Testis (tissue), 3 donors: ENCODE results near the gene OTOF. TPM values are rescaled to one million over a fixed set of nuclear protein-coding genes. Genes with fewer than 3 reads are reported as not detected.

Experiments
- DNase-seq: peaks from one replicate; pipeline ENCODE4 v3.0.0-alpha.2; 2019
- H3K27ac ChIP-seq, 2 donors: fragments of 200-600 bp; sonication (generic); one replicate each; pipeline ENCODE4 v1.5.1; 2019
- H3K27me3 ChIP-seq: fragments of 200-600 bp; sonication (generic); one replicate; pipeline ENCODE4 v1.5.1; 2019
- H3K36me3 ChIP-seq: fragments of 200-600 bp; sonication (generic); one replicate; pipeline ENCODE4 v1.5.1; 2017; ENCODE audit warnings: low read depth; ENCODE audit errors: missing control alignments
- H3K4me1 ChIP-seq: fragments of 200-600 bp; sonication (generic); one replicate; pipeline ENCODE4 v1.5.1; 2019
- H3K4me3 ChIP-seq, 2 donors: fragments of 200-600 bp; sonication (generic); one replicate each; pipeline ENCODE4 v1.5.1; 2017 to 2019
- H3K9me3 ChIP-seq: fragments of 200-600 bp; sonication (generic); one replicate; pipeline ENCODE4 v1.5.1; 2017
- POLR2A ChIP-seq: fragments of 450-650 bp; IDR thresholded peaks from one replicate; pipeline ENCODE4 v1.6.1; 2017; ENCODE audit warnings: antibody characterized with exemption, mild to moderate bottlenecking, moderate library complexity
- WGBS, 2 donors: methylation state at CpG; one replicate each; pipeline ENCODE4 v1.1.5; 2018; 5-methylcytosine and 5-hydroxymethylcytosine counted together
- intact Hi-C: fragments of 100-400 bp; cut with DNase I; formaldehyde crosslinking; loops from one replicate; pipeline ENCODE4 v1.15.1; 2023; ENCODE audit warnings: low total_unique reads
- polyA plus RNA-seq: library from polyadenylated mRNA; stranded (reverse); fragments of 350-450 nt; fragmentation: Illumina TruSeq; extraction: RNeasy Lipid Tissue Mini Kit (QIAGEN cat#74804); gene quantifications from one replicate; pipeline ENCODE4 v1.2.3, GENCODE V29; 2014; ENCODE audit warnings: low read depth, low replicate concordance; ENCODE audit not compliant: insufficient read depth
- total RNA-seq, 2 donors: library from RNA; depleted of rRNA; stranded (reverse); fragments of >200 nt; gene quantifications; one replicate each; pipeline ENCODE4 v1.2.3, GENCODE V29; 2016
- TF ChIP-seq, protein P1 (sequence below), 3 experiments: fragments of 450-650 bp in 2 of 3; fragments of 200-600 bp in 1 of 3; sonication (generic) in 1 of 3; IDR thresholded peaks; one replicate each; pipeline ENCODE4 v1.5.1; 2016 to 2019; ENCODE audit warnings: antibody characterized with exemption in 3 of 3, mild to moderate bottlenecking in 2 of 3, moderate library complexity in 1 of 3

The OTOF gene
- total and polyA plus RNA-seq, 3 donors from 2014 or later: 1.6 to 2.2 (median 1.7) TPM

DNA sequence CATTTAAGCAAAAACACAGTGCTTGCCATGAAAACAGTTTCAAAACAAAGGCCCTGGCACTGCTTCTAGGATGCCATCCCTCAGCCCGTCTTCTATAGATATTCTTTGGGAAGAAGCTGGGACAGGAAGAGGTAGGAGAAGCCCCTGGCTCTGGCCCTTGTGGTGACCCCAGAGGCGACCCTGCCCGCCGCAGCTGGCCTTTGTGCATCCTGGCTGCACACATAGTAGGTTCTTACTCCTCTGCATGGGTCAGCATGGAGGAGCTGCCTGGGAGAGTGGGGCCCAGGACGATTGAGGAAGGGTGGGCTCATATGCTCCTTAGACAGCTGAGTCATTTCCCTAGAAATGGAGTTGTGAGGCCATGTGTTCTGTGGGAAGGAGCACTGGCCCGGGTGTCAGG lies 44.4 kb upstream of the OTOF start:
- no peaks in the 10 kb centered on the region for H3K9me3 ChIP-seq
- no peak overlapping the region for H3K4me3 ChIP-seq
- H3K27ac ChIP-seq: no peak overlapping the region
- H3K27me3 ChIP-seq: no peaks in the 10 kb centered on the region
- 53 to 78% methylated on average over 3 to 6 of the region's 6 CpGs for WGBS, 2 donors
- no peaks in the 10 kb centered on the region for H3K4me1 ChIP-seq
- no peaks in the 10 kb centered on the region for H3K36me3 ChIP-seq
- intact Hi-C loops: no loop called here
- TF ChIP-seq POLR2A: no peak
- TF ChIP-seq, protein P1, sequence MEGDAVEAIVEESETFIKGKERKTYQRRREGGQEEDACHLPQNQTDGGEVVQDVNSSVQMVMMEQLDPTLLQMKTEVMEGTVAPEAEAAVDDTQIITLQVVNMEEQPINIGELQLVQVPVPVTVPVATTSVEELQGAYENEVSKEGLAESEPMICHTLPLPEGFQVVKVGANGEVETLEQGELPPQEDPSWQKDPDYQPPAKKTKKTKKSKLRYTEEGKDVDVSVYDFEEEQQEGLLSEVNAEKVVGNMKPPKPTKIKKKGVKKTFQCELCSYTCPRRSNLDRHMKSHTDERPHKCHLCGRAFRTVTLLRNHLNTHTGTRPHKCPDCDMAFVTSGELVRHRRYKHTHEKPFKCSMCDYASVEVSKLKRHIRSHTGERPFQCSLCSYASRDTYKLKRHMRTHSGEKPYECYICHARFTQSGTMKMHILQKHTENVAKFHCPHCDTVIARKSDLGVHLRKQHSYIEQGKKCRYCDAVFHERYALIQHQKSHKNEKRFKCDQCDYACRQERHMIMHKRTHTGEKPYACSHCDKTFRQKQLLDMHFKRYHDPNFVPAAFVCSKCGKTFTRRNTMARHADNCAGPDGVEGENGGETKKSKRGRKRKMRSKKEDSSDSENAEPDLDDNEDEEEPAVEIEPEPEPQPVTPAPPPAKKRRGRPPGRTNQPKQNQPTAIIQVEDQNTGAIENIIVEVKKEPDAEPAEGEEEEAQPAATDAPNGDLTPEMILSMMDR (IDR thresholded peaks at IDR 0.05): no peak
- no peak for DNase-seq

DNA sequence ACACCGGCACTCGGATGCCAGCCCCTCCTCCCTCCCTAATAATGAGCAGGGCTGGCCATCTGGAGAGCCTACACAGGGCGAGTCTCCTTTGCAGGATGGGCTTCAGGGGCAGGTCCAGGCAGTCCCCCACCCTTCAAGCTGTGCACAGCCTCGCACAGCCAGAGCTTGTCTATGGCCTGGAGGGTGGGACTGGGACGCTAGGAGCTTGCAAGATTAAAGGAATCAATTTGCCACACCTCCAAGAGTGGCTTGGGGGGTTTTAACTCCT lies 43.9 kb upstream of the OTOF start:
- Histone ChIP-seq H3K4me1 (no peaks in the 10 kb centered on the region), H3K27me3 (no peaks in the 10 kb centered on the region), H3K4me3 (no peak overlapping the region), H3K36me3 (no peaks in the 10 kb centered on the region), H3K9me3 (no peaks in the 10 kb centered on the region), H3K27ac (no peak overlapping the region)
- 56 to 57% methylated on average over 4 to 5 of the region's 5 CpGs for WGBS, 2 donors
- no peak for DNase-seq
- intact Hi-C loops: no loop called here
- no peak for TF ChIP-seq POLR2A
- TF ChIP-seq, protein P1 (IDR thresholded peaks at IDR 0.05): no peak

GRCh38 chr2:26521054-26521912 lies 43.4 kb upstream of the OTOF start:
- Histone ChIP-seq H3K9me3 (no peaks in the 10 kb centered on the region), H3K36me3 (no peaks in the 10 kb centered on the region), H3K4me1 (no peaks in the 10 kb centered on the region), H3K27me3 (no peaks in the 10 kb centered on the region), H3K4me3 (no peak overlapping the region), H3K27ac (no peak overlapping the region)
- intact Hi-C loops: no loop called here
- 73 to 77% methylated on average over 6 to 12 of the region's 12 CpGs for WGBS, 2 donors
- DNase-seq: peak; percentile 18
- no peak for TF ChIP-seq POLR2A
- TF ChIP-seq, protein P1 (IDR thresholded peaks at IDR 0.05): no peak

DNA sequence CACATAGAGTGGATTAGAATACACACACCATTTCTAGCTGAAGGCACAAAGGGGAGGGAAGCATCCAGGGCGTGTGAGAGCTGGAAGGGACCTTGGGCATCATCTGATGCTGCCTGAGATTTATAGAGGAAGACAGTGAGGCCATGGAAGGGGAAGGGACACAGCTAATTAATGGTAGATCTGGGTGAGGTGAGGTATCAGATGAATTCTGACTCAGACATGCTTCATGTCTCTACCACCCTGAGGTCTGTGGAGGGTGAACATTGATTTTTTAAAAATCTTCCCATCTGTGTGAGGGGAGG lies 42.2 kb upstream of the OTOF start:
- H3K4me3 ChIP-seq: no peak overlapping the region
- H3K27ac ChIP-seq: no peak overlapping the region
- no peaks in the 10 kb centered on the region for H3K9me3 ChIP-seq
- H3K27me3 ChIP-seq: no peaks in the 10 kb centered on the region
- intact Hi-C loops: no loop called here
- 63 to 73% methylated on average over 1 of the region's 1 CpG for WGBS, 2 donors
- no peaks in the 10 kb centered on the region for H3K36me3 ChIP-seq
- no peak for TF ChIP-seq POLR2A
- TF ChIP-seq, protein P1 (IDR thresholded peaks at IDR 0.05): no peak
- H3K4me1 ChIP-seq: no peaks in the 10 kb centered on the region
- no peak for DNase-seq
